ENCODE results near the gene PTPRD.

PTPRD gene

DNA sequence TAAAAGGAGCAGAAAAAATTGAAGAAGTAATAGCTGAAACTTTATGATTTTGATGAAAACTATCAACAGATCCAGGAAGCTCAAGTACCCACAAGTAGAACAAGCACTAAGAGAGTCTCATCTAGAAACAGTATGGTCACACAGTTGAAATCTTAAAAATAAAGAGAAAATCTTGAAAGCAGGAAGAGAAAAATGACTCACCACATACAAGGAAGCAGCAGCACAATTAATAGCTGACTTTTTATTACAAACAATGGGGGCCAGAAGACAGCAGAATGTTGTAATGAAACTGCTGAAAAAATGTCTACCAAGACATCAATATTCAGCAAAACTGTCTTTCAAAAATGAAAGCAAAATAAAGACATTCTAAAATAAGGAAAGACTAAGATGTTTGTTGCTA is 1704.9 kb downstream of the PTPRD start:
- ChIA-PET CTCF (interaction anchor here (1.2 kb wide), 1 partner anchor 15 kb away, joined by 4 read pairs; no protein-coding TSS in a partner anchor), POLR2A (no interaction called here)
- no peak for DNase-seq (ENCODE audit: extremely low spot score)
- TF ChIP-seq, protein P1, sequence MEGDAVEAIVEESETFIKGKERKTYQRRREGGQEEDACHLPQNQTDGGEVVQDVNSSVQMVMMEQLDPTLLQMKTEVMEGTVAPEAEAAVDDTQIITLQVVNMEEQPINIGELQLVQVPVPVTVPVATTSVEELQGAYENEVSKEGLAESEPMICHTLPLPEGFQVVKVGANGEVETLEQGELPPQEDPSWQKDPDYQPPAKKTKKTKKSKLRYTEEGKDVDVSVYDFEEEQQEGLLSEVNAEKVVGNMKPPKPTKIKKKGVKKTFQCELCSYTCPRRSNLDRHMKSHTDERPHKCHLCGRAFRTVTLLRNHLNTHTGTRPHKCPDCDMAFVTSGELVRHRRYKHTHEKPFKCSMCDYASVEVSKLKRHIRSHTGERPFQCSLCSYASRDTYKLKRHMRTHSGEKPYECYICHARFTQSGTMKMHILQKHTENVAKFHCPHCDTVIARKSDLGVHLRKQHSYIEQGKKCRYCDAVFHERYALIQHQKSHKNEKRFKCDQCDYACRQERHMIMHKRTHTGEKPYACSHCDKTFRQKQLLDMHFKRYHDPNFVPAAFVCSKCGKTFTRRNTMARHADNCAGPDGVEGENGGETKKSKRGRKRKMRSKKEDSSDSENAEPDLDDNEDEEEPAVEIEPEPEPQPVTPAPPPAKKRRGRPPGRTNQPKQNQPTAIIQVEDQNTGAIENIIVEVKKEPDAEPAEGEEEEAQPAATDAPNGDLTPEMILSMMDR (IDR thresholded peaks at IDR 0.05; ENCODE audit: control extremely low read depth, extremely low read depth, low read depth, missing control alignments): no peak

DNA sequence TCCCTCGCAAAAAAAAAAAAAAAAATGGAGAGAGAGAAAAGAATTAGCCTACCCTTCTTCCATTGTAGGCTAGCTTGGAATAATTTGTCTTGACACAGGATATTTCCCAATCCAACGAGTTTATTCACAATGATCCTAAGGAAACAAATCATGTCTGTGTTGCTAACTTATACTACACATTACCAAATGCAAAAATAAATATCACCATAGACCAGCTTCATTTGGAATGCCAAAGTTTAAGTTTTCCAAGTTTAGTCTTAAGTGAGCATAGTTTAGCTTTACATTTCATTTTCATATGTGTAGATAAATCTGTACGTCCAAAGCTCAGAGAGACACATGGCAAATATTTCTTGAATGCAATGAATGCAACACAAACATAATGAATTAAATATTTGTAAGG is 1707.1 kb downstream of the PTPRD start:
- CTCF ChIA-PET: interaction anchor here (2.1 kb wide), 1 partner anchor 9 kb away, joined by 9 read pairs; no protein-coding TSS in a partner anchor
- TF ChIP-seq, protein P1 (IDR thresholded peaks at IDR 0.05; ENCODE audit: control extremely low read depth, extremely low read depth, low read depth, missing control alignments): no peak
- POLR2A ChIA-PET: no interaction called here
- no peak for DNase-seq (ENCODE audit: extremely low spot score)

DNA sequence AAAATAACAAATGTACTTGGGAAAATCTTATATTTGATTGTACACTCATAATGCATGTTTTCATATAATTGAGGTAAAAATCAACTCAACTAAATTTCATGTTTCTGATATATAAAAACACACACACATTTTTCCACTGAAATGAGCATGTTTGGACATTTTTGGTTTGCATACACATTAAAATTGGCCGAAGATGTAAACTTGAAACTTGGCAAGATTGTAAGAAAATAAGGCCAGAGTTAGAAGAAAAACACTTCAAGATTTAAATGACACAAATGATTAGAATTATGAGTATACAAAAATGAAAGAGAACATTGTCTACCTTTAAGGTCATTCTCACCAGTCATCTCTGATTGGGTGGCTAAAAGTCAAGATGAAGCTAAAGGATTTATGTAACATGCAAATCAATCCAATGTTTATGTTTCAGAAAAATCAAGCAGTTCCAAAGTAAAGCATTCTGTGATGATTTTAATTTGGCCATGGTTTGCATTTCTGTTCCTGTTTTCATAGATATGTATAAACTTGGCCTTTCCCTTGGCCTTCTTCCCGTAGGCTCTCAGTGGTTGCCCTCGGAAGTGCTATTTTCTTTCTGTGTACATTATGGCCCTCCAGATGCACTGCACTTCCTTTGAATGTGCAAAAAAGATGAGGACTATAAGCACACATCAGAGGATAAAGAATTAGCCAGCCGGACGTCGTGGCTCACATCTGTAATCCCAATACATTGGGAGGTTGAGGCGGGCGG is 1707.9 kb downstream of the PTPRD start:
- DNase-seq (ENCODE audit: extremely low spot score): no peak
- POLR2A ChIA-PET: no interaction called here
- CTCF ChIA-PET: interaction anchor here (1.1 kb wide), 1 partner anchor 9 kb away, joined by 5 read pairs; no protein-coding TSS in a partner anchor
- TF ChIP-seq, protein P1 (IDR thresholded peaks at IDR 0.05; ENCODE audit: control extremely low read depth, extremely low read depth, low read depth, missing control alignments): no peak

DNA sequence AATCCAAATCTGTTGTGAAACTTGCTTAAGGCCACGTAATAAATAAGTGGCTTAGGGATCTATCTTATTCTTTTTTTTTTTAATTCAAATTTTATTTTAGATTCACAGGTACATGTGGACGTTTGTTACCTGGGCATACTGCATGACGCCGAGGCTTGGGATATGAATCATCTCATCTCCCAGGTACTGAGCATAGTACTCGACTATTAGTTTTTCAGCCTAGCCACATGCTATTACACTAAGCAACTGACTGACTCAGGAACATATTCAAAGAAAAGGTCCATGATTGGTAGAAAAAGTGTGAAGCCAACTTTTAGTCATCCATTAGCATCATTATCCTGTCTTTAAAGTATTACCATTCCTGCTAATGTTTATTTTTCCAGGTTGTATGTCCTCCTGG is 1709.7 kb downstream of the PTPRD start:
- TF ChIP-seq, protein P1 (IDR thresholded peaks at IDR 0.05; ENCODE audit: control extremely low read depth, extremely low read depth, low read depth, missing control alignments): no peak
- ChIA-PET CTCF (no interaction called here), POLR2A (no interaction called here)
- DNase-seq (ENCODE audit: extremely low spot score): no peak

DNA sequence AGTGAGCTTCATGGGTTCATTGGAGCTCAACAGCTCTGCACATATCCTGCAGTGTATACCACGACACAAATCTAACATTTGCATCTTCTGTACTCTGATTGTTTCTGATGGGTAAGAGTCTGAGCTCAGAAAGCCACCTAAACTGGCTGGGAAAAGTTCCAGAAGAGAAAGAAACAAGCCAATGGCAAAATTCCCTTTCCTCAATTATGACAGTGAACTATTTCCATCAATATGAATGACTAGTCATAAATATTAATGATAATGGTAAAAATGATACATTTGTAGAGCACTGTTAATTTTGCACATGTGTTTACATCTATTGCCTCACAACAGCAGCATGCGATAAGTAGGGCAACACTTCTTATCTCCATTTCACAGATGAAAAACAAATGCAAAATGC is 1711.7 kb downstream of the PTPRD start:
- ChIA-PET POLR2A (no interaction called here), CTCF (no interaction called here)
- no peak for DNase-seq (ENCODE audit: extremely low spot score)
- TF ChIP-seq, protein P1 (IDR thresholded peaks at IDR 0.05; ENCODE audit: control extremely low read depth, extremely low read depth, low read depth, missing control alignments): no peak

DNA sequence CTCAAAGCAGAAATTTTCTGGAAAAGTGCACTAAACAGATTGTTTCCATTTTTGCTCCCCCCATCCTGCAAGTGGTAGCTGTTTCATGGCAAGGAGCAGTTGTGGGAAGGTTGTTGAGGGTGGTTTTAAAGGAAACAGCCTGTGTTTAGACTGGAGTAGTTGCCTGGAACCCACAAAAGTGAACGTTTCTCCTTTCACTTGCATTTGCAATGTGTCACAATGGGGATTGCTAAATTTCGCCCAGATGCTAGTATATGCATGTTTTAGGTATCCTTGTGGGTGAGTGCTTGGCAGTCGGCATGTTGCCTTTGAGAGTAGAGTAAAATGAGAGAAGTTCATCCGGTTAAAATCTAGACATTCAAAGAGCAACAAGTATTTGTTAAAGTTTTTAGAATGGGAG is 1713.3 kb downstream of the PTPRD start:
- ChIA-PET POLR2A (no interaction called here), CTCF (no interaction called here)
- TF ChIP-seq, protein P1 (IDR thresholded peaks at IDR 0.05; ENCODE audit: control extremely low read depth, extremely low read depth, low read depth, missing control alignments): no peak
- DNase-seq (ENCODE audit: extremely low spot score): no peak
